ENCODE measurements around the gene CEMIP.

- TF ChIP-seq CTCF (conservative IDR thresholded peaks at IDR 0.05) (no peak), EZH2 (IDR thresholded peaks at IDR 0.05; ENCODE audit: low read depth) (no peak)
Observed at GRCh38 chr15:80744415-80744814, 34.8 kb upstream of the CEMIP start.
